SK-N-SH treated with all-trans-retinoic acid at 6 μM for 48 hours (cell line): ENCODE data around the gene KIFC1.
"Not testable (repeated sequence)": the region's sequence is repeated elsewhere in the genome, so short reads cannot be mapped to it uniquely, and the experiment has no call there.

Source experiments
- ARNTL ChIP-seq: fragments of 450-650 bp; formaldehyde crosslinking; IDR thresholded peaks from 2 replicates; pipeline ENCODE4 v1.5.0; 2020; ENCODE audit warnings: low read depth, mild to moderate bottlenecking, moderate library complexity, borderline replicate concordance
- CREB5 ChIP-seq: fragments of 250-450 bp; sonication (Bioruptor Pico); IDR thresholded peaks from 2 replicates; pipeline ENCODE4 v1.5.1; 2020; ENCODE audit warnings: low read depth, mild to moderate bottlenecking, moderate library complexity
- ESRRG ChIP-seq: fragments of 250-450 bp; sonication (Bioruptor Pico); IDR thresholded peaks from 2 replicates; pipeline ENCODE4 v1.6.1; 2021; ENCODE audit warnings: mild to moderate bottlenecking
- GLIS3 ChIP-seq: fragments of 250-450 bp; sonication (Bioruptor Pico); IDR thresholded peaks from 2 replicates; pipeline ENCODE4 v1.5.0; 2020; ENCODE audit warnings: mild to moderate bottlenecking, moderate library complexity
- ISL1 ChIP-seq: fragments of 250-450 bp; sonication (Bioruptor Pico); IDR thresholded peaks from 2 replicates; pipeline ENCODE4 v2.1.2; 2022; ENCODE audit warnings: mild to moderate bottlenecking, moderate library complexity
- PATZ1 ChIP-seq: fragments of 250-450 bp; sonication (Bioruptor Pico); IDR thresholded peaks from 2 replicates; pipeline ENCODE4 v1.8.0; 2020; ENCODE audit warnings: mild to moderate bottlenecking, moderate library complexity, borderline replicate concordance
- RARB ChIP-seq: fragments of 250-450 bp; sonication (Bioruptor Pico); IDR thresholded peaks from 2 replicates; pipeline ENCODE4 v1.8.0; 2021; ENCODE audit warnings: mild to moderate bottlenecking, moderate library complexity
- SNAI2 ChIP-seq: fragments of 250-450 bp; sonication (Bioruptor Pico); IDR thresholded peaks from 2 replicates; pipeline ENCODE4 v1.5.0; 2020; ENCODE audit warnings: mild to moderate bottlenecking, moderate library complexity
- TCF4 ChIP-seq: fragments of 250-450 bp; sonication (Bioruptor Pico); IDR thresholded peaks from 2 replicates; pipeline ENCODE4 v1.8.0; 2021; ENCODE audit warnings: mild to moderate bottlenecking, moderate library complexity, borderline replicate concordance
- TSHZ2 ChIP-seq: fragments of 250-450 bp; sonication (Bioruptor Pico); IDR thresholded peaks from 2 replicates; pipeline ENCODE4 v1.5.0; 2020; ENCODE audit warnings: mild to moderate bottlenecking, moderate library complexity
- ZC3H10 ChIP-seq: fragments of 250-450 bp; sonication (Bioruptor Pico); IDR thresholded peaks from 2 replicates; pipeline ENCODE4 v1.5.1; 2021; ENCODE audit warnings: mild to moderate bottlenecking, moderate library complexity
- ZFP30 ChIP-seq: fragments of 450-650 bp; formaldehyde crosslinking; IDR thresholded peaks from 2 replicates; pipeline ENCODE4 v1.5.0; 2022; ENCODE audit warnings: mild to moderate bottlenecking, moderate library complexity
- ZNF70 ChIP-seq: fragments of 450-650 bp; formaldehyde crosslinking; IDR thresholded peaks from 2 replicates; pipeline ENCODE4 v1.5.0; 2020; ENCODE audit warnings: mild to moderate bottlenecking, moderate library complexity

- TF ChIP-seq ARNTL (CRISPR knock-in tag); ISL1 (CRISPR knock-in tag); ESRRG (CRISPR knock-in tag); GLIS3 (CRISPR knock-in tag); TCF4; CREB5; RARB (CRISPR knock-in tag); PATZ1 (CRISPR knock-in tag); ZFP30; ZNF70 (CRISPR knock-in tag); SNAI2; ZC3H10 (CRISPR knock-in tag); TSHZ2: not testable (repeated sequence)
These were observed 19.7 kb upstream of the KIFC1 start for GRCh38 chr6:33371901-33372300.
